Cardiac fibroblast (primary cell): ENCODE data around the gene KRTAP16-1.

Source experiments
- DNase-seq, 2 donors: peaks; one replicate each; pipeline versions ENCODE4 v3.0.0 to v3.0.0-alpha.2; 2010; ENCODE audit warnings: low read depth in 2 of 2
- H3K4me3 ChIP-seq, 2 donors: replicated peaks in 1 of 2; 1 replicate in 1 of 2; 2 replicates in 1 of 2; pipeline ENCODE4 v1.5.1; 2011; ENCODE audit warnings: low read depth in 2 of 2, low read length in 2 of 2, mild to moderate bottlenecking in 2 of 2, moderate library complexity in 1 of 2
- CTCF ChIP-seq: IDR thresholded peaks from one replicate; pipeline ENCODE4 v1.5.1; 2011; ENCODE audit warnings: low read depth, mild to moderate bottlenecking, low read length, inconsistent platforms

Gene KRTAP16-1

GRCh38 chr17:41335747-41336146 is 26.6 kb upstream of the KRTAP16-1 start:
- no peak for TF ChIP-seq CTCF
- DNase-seq, result no peak
- H3K4me3 ChIP-seq, result no peak overlapping the region

DNA sequence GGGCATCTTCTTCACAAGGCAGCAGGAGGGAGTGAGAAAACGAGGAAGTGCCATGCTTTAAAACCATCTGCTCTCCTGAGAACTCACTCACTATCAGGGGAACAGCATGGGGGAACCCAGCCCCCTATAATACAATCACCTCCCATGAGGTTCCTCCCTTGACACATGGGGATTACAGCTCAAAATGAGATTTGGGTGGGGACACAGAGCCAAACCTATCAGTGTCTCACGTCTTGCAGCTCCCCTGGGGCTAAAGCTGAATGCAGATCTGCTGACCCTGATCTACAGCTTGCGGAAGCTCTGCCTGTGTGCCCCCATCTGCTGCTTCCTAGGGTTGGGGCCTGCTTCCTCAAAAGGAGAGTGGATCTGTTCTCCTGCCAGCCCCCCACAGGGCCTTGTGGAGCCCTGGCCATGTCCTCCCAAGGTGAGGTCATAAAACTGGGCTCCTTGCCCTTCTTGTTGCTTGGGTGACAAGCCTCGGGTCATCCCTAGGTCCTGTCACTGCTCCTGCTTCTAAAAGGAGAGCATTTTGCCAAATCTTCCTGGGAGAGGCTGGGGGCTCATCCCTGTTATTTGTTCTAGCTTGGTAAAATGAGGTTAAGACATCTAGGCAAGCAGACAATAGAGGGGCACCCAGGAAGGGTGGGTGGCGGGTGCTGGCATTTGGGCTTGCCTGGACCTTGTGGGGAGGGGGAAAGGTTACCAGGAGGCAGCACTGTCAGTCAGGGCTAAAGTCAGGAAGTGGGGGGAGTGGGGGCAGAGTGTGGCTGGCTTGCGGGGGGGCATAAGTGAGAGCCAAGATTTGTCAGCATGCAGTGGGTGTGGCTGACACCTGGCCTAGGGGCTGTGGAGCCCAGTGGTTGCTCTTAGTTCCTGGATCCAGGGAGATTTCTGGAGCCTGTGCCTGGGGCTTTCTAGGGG is 25.5 kb upstream of the KRTAP16-1 start:
- DNase-seq, result no peak
- no peak for TF ChIP-seq CTCF
- no peak overlapping the region for H3K4me3 ChIP-seq

DNA sequence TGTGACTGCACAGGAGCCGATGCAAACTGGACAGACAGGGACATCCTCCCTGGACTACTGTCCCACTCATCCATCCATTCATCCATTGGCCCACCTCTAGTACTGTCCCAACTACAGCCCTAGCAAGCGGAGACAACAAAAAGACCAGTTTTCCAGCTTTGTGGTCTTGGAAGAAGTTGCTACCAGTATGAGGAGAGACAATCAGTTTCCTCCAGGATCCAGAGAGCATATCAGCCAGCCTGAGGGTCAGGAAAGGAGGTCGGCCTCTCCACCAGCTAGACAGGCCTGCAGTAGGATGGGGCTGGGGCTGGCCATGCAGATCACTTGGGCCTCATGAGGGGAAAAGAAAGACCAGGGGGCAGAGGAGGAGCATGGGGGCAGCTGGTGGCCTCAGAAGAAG is 24.7 kb upstream of the KRTAP16-1 start:
- no peak for TF ChIP-seq CTCF
- no peak for DNase-seq
- no peak overlapping the region for H3K4me3 ChIP-seq

- DNase-seq, result no peak
- no peak for TF ChIP-seq CTCF
- H3K4me3 ChIP-seq, result no peak overlapping the region
These were observed 24.0 kb upstream of the KRTAP16-1 start for GRCh38 chr17:41333098-41333497.

DNA sequence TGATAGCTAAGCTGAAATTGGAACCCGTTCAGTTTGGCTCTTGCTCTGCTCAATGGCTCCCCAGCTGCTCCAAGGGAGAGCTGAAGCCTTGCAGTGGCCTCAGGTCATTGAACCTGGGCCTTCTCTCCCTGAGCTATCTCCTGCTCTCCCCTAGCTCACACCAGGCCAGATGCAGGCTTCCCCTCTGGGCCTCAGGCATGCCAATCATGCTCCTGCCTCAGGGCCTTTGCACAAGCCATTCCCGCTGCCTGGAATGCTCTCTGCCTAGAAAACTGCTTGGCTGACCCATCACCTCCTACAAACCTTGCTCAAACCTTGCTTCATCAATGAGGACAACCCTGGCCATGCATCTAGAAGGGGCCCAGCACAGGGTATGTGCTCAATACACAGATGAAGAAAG is 23.1 kb upstream of the KRTAP16-1 start:
- H3K4me3 ChIP-seq, result no peak overlapping the region
- no peak for TF ChIP-seq CTCF
- DNase-seq, result no peak

GRCh38 chr17:41331606-41332005 is 22.5 kb upstream of the KRTAP16-1 start:
- no peak for DNase-seq
- TF ChIP-seq CTCF, result no peak
- H3K4me3 ChIP-seq, result no peak overlapping the region
